Suppressor macrophage treated with lipopolysaccharide for 1 hour (primary cell): Measurements from ENCODE around the gene NCLN.
"Not testable (repeated sequence)": the region's sequence is repeated elsewhere in the genome, so short reads cannot be mapped to it uniquely, and the experiment has no call there.

ENCODE experiments used
- DNase-seq, 3 donors: peaks; one replicate each; pipeline ENCODE4 v3.0.0-alpha.2; 2020 to 2022

The NCLN gene

GRCh38 chr19:3185461-3186159, at the start of gene NCLN:
Gene NCLN, plus strand, starts transcription at chr19:3185930. Its CDS starts 101 bp downstream, at chr19:3186031.
- DNase-seq: peak; percentile 95 to 97 (median 97)

GRCh38 chr19:3135961-3136683, 49.6 kb upstream of the NCLN start, which contains the start of gene GNA15:
Gene GNA15, plus strand, starts transcription at chr19:3136033. Its CDS starts 418 bp downstream, at chr19:3136451.
- DNase-seq: peak; percentile 78 to 86 (median 79)

- no peak for DNase-seq
These were observed 49.1 kb upstream of the NCLN start for GRCh38 chr19:3136684-3137055.

GRCh38 chr19:3137119-3137518, 48.6 kb upstream of the NCLN start:
- DNase-seq: peak; percentile 57 to 71 (median 68)

- no peak for DNase-seq
These were observed 47.5 kb upstream of the NCLN start for GRCh38 chr19:3138268-3138667.

GRCh38 chr19:3140667-3141038, 45.1 kb upstream of the NCLN start:
- peak; percentile 39 to 66 (median 55) for DNase-seq

GRCh38 chr19:3142292-3142670, 43.4 kb upstream of the NCLN start:
- DNase-seq: peak; percentile 82 to 91 (median 89)

GRCh38 chr19:3142781-3143337, 42.9 kb upstream of the NCLN start:
- DNase-seq: peak in 2 of 3 donors; percentile 18 to 37

GRCh38 chr19:3145909-3146676, 39.6 kb upstream of the NCLN start:
- peak; percentile 77 to 85 (median 79) for DNase-seq

GRCh38 chr19:3146677-3147100, 39.0 kb upstream of the NCLN start:
- peak; percentile 44 to 66 (median 56) for DNase-seq

- no peak for DNase-seq
These were observed 37.2 kb upstream of the NCLN start for GRCh38 chr19:3148503-3148902.

GRCh38 chr19:3149089-3149488, 36.6 kb upstream of the NCLN start:
- DNase-seq: no peak

- no peak for DNase-seq
These were observed 35.9 kb upstream of the NCLN start for GRCh38 chr19:3149526-3150505.

GRCh38 chr19:3150739-3151329, 34.9 kb upstream of the NCLN start:
- no peak for DNase-seq

- DNase-seq: no peak
These were observed 33.9 kb upstream of the NCLN start for GRCh38 chr19:3151563-3152418.

GRCh38 chr19:3152419-3152780, 33.3 kb upstream of the NCLN start:
- no peak for DNase-seq

- no peak for DNase-seq
These were observed 32.2 kb upstream of the NCLN start for GRCh38 chr19:3153286-3154230.

GRCh38 chr19:3154447-3154846, 31.3 kb upstream of the NCLN start:
- DNase-seq: not testable (repeated sequence)
